ENCODE data around the gene LRRC4C.

LRRC4C gene

GRCh38 chr11:40986320-40986719 is 473.1 kb downstream of the LRRC4C start:
- H3K9ac ChIP-seq (ENCODE audit: low read depth, low read length) = no peak overlapping the region
- no peaks in the 10 kb centered on the region for H3K36me3 ChIP-seq (ENCODE audit: insufficient read depth, low read length)
- H4K20me1 ChIP-seq (ENCODE audit: insufficient read depth, low read length) = no peaks in the 10 kb centered on the region
- TF ChIP-seq, protein P1, sequence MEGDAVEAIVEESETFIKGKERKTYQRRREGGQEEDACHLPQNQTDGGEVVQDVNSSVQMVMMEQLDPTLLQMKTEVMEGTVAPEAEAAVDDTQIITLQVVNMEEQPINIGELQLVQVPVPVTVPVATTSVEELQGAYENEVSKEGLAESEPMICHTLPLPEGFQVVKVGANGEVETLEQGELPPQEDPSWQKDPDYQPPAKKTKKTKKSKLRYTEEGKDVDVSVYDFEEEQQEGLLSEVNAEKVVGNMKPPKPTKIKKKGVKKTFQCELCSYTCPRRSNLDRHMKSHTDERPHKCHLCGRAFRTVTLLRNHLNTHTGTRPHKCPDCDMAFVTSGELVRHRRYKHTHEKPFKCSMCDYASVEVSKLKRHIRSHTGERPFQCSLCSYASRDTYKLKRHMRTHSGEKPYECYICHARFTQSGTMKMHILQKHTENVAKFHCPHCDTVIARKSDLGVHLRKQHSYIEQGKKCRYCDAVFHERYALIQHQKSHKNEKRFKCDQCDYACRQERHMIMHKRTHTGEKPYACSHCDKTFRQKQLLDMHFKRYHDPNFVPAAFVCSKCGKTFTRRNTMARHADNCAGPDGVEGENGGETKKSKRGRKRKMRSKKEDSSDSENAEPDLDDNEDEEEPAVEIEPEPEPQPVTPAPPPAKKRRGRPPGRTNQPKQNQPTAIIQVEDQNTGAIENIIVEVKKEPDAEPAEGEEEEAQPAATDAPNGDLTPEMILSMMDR (IDR thresholded peaks at IDR 0.05; ENCODE audit: borderline replicate concordance, extremely low read depth, low read length, poor library complexity, severe bottlenecking) = no peak
- no peak for TF ChIP-seq EZH2 (IDR thresholded peaks at IDR 0.05; ENCODE audit: borderline replicate concordance, low read depth, low read length, severe bottlenecking)
- no peaks in the 10 kb centered on the region for H3K79me2 ChIP-seq (ENCODE audit: insufficient read depth, low read length)
- ATAC-seq (ENCODE audit: insufficient read depth, low read depth) = no peak
- no peak overlapping the region for H3K27ac ChIP-seq (ENCODE audit: low read length)
- no peaks in the 10 kb centered on the region for H3K4me1 ChIP-seq (ENCODE audit: insufficient read depth, low read length)
- H3K27me3 ChIP-seq (ENCODE audit: insufficient read depth, low read length, poor library complexity) = no peaks in the 10 kb centered on the region
- DNase-seq = no peak
- no peak overlapping the region for H3K4me3 ChIP-seq (ENCODE audit: low read depth in 1 of 2, low read length in 2 of 2)
- no peak overlapping the region for H3K4me2 ChIP-seq (ENCODE audit: insufficient read depth, low read length)
- H3K9me3 ChIP-seq (ENCODE audit: insufficient read depth, low read length, severe bottlenecking) = no peaks in the 10 kb centered on the region
- no peak overlapping the region for H2AFZ ChIP-seq (ENCODE audit: low read depth, low read length)

DNA sequence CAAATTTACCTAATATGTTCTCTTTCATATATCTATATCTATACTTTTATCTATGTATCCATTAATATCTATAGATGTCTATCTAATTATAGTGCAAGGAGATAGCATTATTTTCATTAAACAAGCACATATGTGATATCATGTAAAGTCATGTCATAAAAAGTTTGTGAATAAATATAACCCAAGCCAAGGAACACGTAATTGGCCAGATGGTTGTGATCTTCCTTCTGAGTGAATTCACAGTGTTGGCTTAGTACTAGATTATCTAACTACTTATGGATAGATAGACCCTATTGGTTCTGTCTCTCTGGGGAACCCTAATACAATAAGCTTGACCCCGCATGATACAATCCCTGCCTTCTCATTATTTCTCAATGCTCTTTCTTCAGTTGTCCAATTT is 484.4 kb downstream of the LRRC4C start:
- no peak for TF ChIP-seq EZH2 (IDR thresholded peaks at IDR 0.05; ENCODE audit: borderline replicate concordance, low read depth, low read length, severe bottlenecking)
- TF ChIP-seq, protein P1 (IDR thresholded peaks at IDR 0.05; ENCODE audit: borderline replicate concordance, extremely low read depth, low read length, poor library complexity, severe bottlenecking) = no peak
- Histone ChIP-seq H3K27ac (ENCODE audit: low read length) (no peak overlapping the region), H3K4me3 (ENCODE audit: low read depth in 1 of 2, low read length in 2 of 2) (no peak overlapping the region), H3K9ac (ENCODE audit: low read depth, low read length) (no peak overlapping the region), H3K9me3 (ENCODE audit: insufficient read depth, low read length, severe bottlenecking) (no peaks in the 10 kb centered on the region), H3K79me2 (ENCODE audit: insufficient read depth, low read length) (no peaks in the 10 kb centered on the region), H3K36me3 (ENCODE audit: insufficient read depth, low read length) (no peaks in the 10 kb centered on the region), H3K27me3 (ENCODE audit: insufficient read depth, low read length, poor library complexity) (no peaks in the 10 kb centered on the region), H4K20me1 (ENCODE audit: insufficient read depth, low read length) (no peaks in the 10 kb centered on the region), H3K4me2 (ENCODE audit: insufficient read depth, low read length) (no peak overlapping the region), H3K4me1 (ENCODE audit: insufficient read depth, low read length) (no peaks in the 10 kb centered on the region), H2AFZ (ENCODE audit: low read depth, low read length) (no peak overlapping the region)
- no peak for ATAC-seq (ENCODE audit: insufficient read depth, low read depth)
- DNase-seq = no peak

- no peak overlapping the region for H3K4me2 ChIP-seq (ENCODE audit: insufficient read depth, low read length)
- no peak for DNase-seq
- no peak overlapping the region for H3K9ac ChIP-seq (ENCODE audit: low read depth, low read length)
- no peaks in the 10 kb centered on the region for H3K27me3 ChIP-seq (ENCODE audit: insufficient read depth, low read length, poor library complexity)
- no peaks in the 10 kb centered on the region for H3K4me1 ChIP-seq (ENCODE audit: insufficient read depth, low read length)
- H3K36me3 ChIP-seq (ENCODE audit: insufficient read depth, low read length) = no peaks in the 10 kb centered on the region
- ATAC-seq (ENCODE audit: insufficient read depth, low read depth) = no peak
- no peaks in the 10 kb centered on the region for H3K9me3 ChIP-seq (ENCODE audit: insufficient read depth, low read length, severe bottlenecking)
- no peaks in the 10 kb centered on the region for H4K20me1 ChIP-seq (ENCODE audit: insufficient read depth, low read length)
- H3K4me3 ChIP-seq (ENCODE audit: low read depth in 1 of 2, low read length in 2 of 2) = no peak overlapping the region
- TF ChIP-seq EZH2 (IDR thresholded peaks at IDR 0.05; ENCODE audit: borderline replicate concordance, low read depth, low read length, severe bottlenecking) = no peak
- TF ChIP-seq, protein P1 (IDR thresholded peaks at IDR 0.05; ENCODE audit: borderline replicate concordance, extremely low read depth, low read length, poor library complexity, severe bottlenecking) = no peak
- no peak overlapping the region for H3K27ac ChIP-seq (ENCODE audit: low read length)
- H2AFZ ChIP-seq (ENCODE audit: low read depth, low read length) = no peak overlapping the region
- H3K79me2 ChIP-seq (ENCODE audit: insufficient read depth, low read length) = no peaks in the 10 kb centered on the region
These were observed 485.2 kb downstream of the LRRC4C start for GRCh38 chr11:40974186-40974795.
